Central memory CD4-positive, alpha-beta T cell (primary cell): ENCODE measurements around the gene DMBX1.

Experiments
- DNase-seq: peaks from one replicate; pipeline ENCODE4 v3.0.0; 2022

Gene DMBX1

GRCh38 chr1:46508757-46509156, 19.1 kb downstream of the DMBX1 start:
- DNase-seq: no peak

- DNase-seq: no peak
Measured at GRCh38 chr1:46510341-46510997, 20.8 kb downstream of the DMBX1 start.

- no peak for DNase-seq
Measured at GRCh38 chr1:46510998-46511365, 21.3 kb downstream of the DMBX1 start.

- DNase-seq: no peak
Measured at GRCh38 chr1:46512135-46512791, 22.6 kb downstream of the DMBX1 start.

GRCh38 chr1:46512792-46513190, 23.2 kb downstream of the DMBX1 start:
- DNase-seq: no peak

GRCh38 chr1:46513536-46513935, 23.9 kb downstream of the DMBX1 start:
- DNase-seq: no peak

- no peak for DNase-seq
Measured at GRCh38 chr1:46515576-46515975, 25.9 kb downstream of the DMBX1 start.

GRCh38 chr1:46516200-46516950, 26.7 kb downstream of the DMBX1 start:
- no peak for DNase-seq

- no peak for DNase-seq
Measured at GRCh38 chr1:46517010-46517600, 27.5 kb downstream of the DMBX1 start.

- DNase-seq: no peak
Measured at GRCh38 chr1:46517932-46518498, 28.4 kb downstream of the DMBX1 start.

- DNase-seq: no peak
Measured at GRCh38 chr1:46519209-46519608, 29.6 kb downstream of the DMBX1 start.

GRCh38 chr1:46520063-46520911, 30.7 kb downstream of the DMBX1 start:
- DNase-seq: no peak

- DNase-seq: no peak
Measured at GRCh38 chr1:46521414-46521813, 31.8 kb downstream of the DMBX1 start.

- DNase-seq: no peak
Measured at GRCh38 chr1:46522184-46522968, 32.7 kb downstream of the DMBX1 start.

GRCh38 chr1:46522969-46523320, 33.3 kb downstream of the DMBX1 start:
- DNase-seq: no peak

GRCh38 chr1:46523496-46524353, 34.1 kb downstream of the DMBX1 start:
- no peak for DNase-seq

GRCh38 chr1:46524843-46525242, 35.2 kb downstream of the DMBX1 start:
- DNase-seq: no peak

GRCh38 chr1:46525253-46525983, 35.8 kb downstream of the DMBX1 start:
- no peak for DNase-seq

GRCh38 chr1:46526013-46526690, 36.5 kb downstream of the DMBX1 start:
- DNase-seq: no peak
